D721Med (cell line): Measurements from ENCODE around the gene PRSS53.

Experiments
- DNase-seq: peaks from one replicate; pipeline ENCODE4 v3.0.0; 2011; ENCODE audit warnings: low spot score; ENCODE audit not compliant: insufficient read length
- FAIRE-seq: peaks from 2 replicates; lab custom pipeline; 2011; peaks lifted over from hg19 to GRCh38; lab: Jason Lieb, UNC
- CTCF ChIP-seq: IDR thresholded peaks from 2 replicates; pipeline ENCODE4 v1.5.1; 2012; ENCODE audit warnings: mild to moderate bottlenecking, control low read depth; ENCODE audit not compliant: insufficient read depth; ENCODE audit errors: missing control alignments

Gene PRSS53

GRCh38 chr16:31089199-31089598 lies 456 bp upstream of the PRSS53 start:
- TF ChIP-seq CTCF, result no peak
- DNase-seq, result no peak
- FAIRE-seq, result no peak

DNA sequence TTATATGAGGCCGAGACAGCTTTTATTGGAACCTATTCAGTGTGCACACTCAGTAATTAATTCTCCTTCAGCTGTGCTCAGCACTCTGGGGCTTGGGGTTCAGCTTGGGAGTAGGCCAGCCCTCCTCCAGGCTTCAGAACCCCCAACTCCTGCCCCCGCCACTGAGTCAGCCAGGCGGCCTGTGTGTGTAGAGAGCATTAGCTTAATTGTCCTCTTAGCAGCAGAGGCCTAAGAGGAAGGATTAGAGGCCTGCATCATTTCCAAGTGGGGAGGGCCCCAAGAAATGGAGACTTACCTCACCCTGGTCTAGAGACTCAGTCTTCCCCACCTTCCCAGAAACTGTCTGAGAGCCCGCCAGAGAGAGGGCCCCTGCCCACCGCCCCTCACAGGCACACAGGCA lies 772 bp downstream of the PRSS53 start:
- peak; percentile 79 for DNase-seq
- TF ChIP-seq CTCF, result no peak
- FAIRE-seq, result no peak

DNA sequence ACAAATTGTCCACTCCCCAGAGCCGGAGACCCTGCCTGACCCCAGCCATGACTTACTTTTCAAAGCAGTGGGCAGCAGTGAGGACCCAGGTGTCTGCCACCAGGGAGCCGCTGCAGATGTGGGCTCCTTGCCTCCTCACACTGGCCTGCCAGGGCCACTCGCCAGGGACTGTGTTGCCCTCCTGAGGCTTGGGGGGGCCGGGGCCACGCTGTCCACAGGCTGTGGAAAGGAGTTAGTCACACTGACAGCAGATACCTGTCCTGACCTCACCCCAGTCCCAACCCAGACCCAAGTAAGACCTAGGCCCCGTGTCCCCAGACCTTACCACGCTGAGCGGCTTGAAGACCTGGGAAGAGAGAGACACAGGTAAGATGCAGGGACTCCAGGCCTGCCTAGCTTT lies 1.3 kb downstream of the PRSS53 start:
- DNase-seq (no peak), FAIRE-seq (no peak)
- no peak for TF ChIP-seq CTCF

DNA sequence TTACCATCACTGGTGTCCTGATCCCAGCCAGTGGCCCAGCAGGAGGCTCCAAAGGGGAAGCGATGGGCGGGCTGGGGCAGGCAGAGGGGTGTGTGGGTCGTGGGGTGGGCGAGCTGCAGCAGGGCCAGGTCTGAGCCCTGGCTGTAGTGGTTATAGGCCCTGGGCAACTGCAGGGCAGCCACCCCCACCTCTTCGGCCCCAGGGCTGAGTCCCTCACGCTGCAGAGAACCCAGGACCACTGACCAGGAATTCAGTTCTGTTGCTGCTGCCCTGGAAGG lies 2.2 kb downstream of the PRSS53 start:
- no peak for TF ChIP-seq CTCF
- FAIRE-seq (no peak), DNase-seq (no peak)

GRCh38 chr16:31085873-31086628 lies 2.7 kb downstream of the PRSS53 start:
- no peak for TF ChIP-seq CTCF
- DNase-seq, result no peak
- FAIRE-seq, result no peak

GRCh38 chr16:31085411-31085810 lies 3.3 kb downstream of the PRSS53 start:
- FAIRE-seq (no peak), DNase-seq (no peak)
- no peak for TF ChIP-seq CTCF

DNA sequence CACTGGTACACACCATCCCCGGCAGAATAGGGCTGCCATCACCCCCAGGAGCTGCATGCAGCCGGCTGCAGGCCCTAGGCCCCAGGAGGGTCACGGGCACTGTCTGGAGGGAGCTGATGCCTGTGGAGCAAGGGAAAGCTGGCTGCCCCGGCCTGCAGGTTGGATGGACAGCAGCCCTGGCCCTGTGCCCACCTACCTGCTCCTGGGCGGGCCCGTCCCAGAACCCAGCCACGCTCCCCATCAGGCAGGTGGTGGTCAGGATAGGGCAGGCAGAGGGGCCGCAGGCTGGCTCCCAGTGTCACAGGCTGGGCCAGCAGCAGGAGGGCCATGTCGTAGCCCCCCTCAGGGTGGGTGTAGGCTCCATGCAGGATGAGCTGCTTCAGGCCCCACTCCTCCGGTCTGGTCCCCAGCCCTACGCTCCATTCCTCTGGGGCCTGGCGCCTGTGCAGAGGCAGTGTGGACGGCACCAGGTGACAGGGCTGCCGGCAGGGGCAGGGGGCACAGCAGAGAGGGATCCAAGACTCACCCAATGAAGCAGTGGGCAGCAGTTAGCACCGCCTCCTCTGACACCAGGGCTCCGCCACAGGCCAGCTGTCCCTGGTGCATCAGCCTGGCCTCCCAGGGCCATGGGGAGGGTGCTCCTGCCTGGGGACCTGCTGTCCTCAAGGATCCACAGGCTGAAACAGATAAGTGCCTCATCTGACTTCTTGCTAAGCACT lies 4.0 kb downstream of the PRSS53 start:
- DNase-seq (no peak), FAIRE-seq (no peak)
- no peak for TF ChIP-seq CTCF
